Lower lobe of right lung (tissue), 2 donors: ENCODE results near the gene GTSE1. TPM values are rescaled to one million over a fixed set of nuclear protein-coding genes. Genes with fewer than 3 reads are reported as not detected.

Experiments
- ATAC-seq, 2 donors: fragments of 200-7000 bp; cut with Tn5 transposase; one replicate each; pipeline ENCODE4 v1.9.1; 2020 to 2022; ENCODE audit warnings: mild to moderate bottlenecking in 2 of 2, moderate library complexity in 2 of 2
- DNase-seq: peaks from one replicate; pipeline ENCODE4 v3.0.0-alpha.2; 2020
- H3K27ac ChIP-seq: fragments of 200-600 bp; one replicate; pipeline ENCODE4 v1.8.0; 2022
- H3K27me3 ChIP-seq: fragments of 200-600 bp; one replicate; pipeline ENCODE4 v1.8.0; 2022; ENCODE audit warnings: low read depth
- H3K36me3 ChIP-seq: fragments of 200-600 bp; one replicate; pipeline ENCODE4 v1.8.0; 2022; ENCODE audit warnings: mild to moderate bottlenecking
- H3K4me1 ChIP-seq: fragments of 200-600 bp; one replicate; pipeline ENCODE4 v1.8.0; 2022
- H3K4me3 ChIP-seq: fragments of 200-600 bp; one replicate; pipeline ENCODE4 v1.8.0; 2022; ENCODE audit warnings: mild to moderate bottlenecking
- H3K9me3 ChIP-seq: fragments of 200-600 bp; one replicate; pipeline ENCODE4 v1.8.0; 2022
- CTCF ChIP-seq: fragments of 200-600 bp; IDR thresholded peaks from one replicate; pipeline ENCODE4 v1.8.0; 2022; ENCODE audit warnings: antibody characterized with exemption, mild to moderate bottlenecking
- intact Hi-C: fragments of 100-400 bp; cut with DNase I; formaldehyde crosslinking; loops from one replicate; pipeline ENCODE4 v1.11.0; 2022
- total RNA-seq: library from RNA; stranded (reverse); fragmentation: NEBNext Ultra II Directional; extraction: Animal tissue kit (Norgen Biotek cat#: 25700); gene quantifications from one replicate; pipeline ENCODE4 v1.2.1, GENCODE V29; 2021
- donor health status: DM: no; HTN: yes; CAD: no; lungs with severe emphysema.

GTSE1 gene
- total RNA-seq, 1 donor from 2014 or later, result 1.4 TPM

DNA sequence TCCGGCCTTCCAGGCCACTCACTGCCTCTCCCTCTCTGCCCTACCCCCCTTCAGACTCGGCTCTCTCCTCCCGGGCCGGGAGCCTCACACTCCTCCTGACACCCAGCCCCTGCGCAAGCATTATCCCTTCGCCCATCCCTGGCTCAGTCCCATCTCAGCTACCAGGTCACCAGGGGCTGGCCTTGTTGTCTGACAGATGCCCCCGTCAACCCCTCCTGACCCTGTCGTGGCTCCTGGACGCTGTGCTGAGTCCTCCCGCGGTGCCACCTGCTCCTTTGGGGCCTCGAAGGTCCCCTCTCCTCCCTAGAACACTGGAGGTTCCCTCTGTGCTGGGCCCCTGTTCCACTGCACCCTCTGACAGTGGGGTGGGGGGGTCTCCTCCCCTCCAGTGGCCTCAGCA is 71.8 kb downstream of the GTSE1 start:
- TF ChIP-seq CTCF, result no peak
- ATAC-seq (no peak), DNase-seq (peak; percentile 36)
- Histone ChIP-seq H3K4me3 (no peak overlapping the region), H3K4me1 (no peaks in the 10 kb centered on the region), H3K36me3 (peaks cover 24% of the 10 kb centered on the region), H3K27ac (no peak overlapping the region), H3K9me3 (no peaks in the 10 kb centered on the region), H3K27me3 (peaks cover 16% of the 10 kb centered on the region)
- intact Hi-C loops, result loop anchor here (10.0 kb wide), 1 partner anchor 176 kb away; no protein-coding TSS in a partner anchor

- Histone ChIP-seq H3K4me3 (no peak overlapping the region), H3K4me1 (peaks cover 4% of the 10 kb centered on the region), H3K36me3 (peaks cover 17% of the 10 kb centered on the region), H3K9me3 (no peaks in the 10 kb centered on the region), H3K27ac (no peak overlapping the region), H3K27me3 (peaks cover 16% of the 10 kb centered on the region)
- ATAC-seq, result no peak
- intact Hi-C loops, result loop anchor here (10.0 kb wide), 1 partner anchor 176 kb away; no protein-coding TSS in a partner anchor
- no peak for TF ChIP-seq CTCF
- no peak for DNase-seq
Observed at GRCh38 chr22:46368871-46369715, 72.4 kb downstream of the GTSE1 start.

- TF ChIP-seq CTCF, result no peak
- no peaks in the 10 kb centered on the region for H3K9me3 ChIP-seq
- H3K27ac ChIP-seq, result no peak overlapping the region
- H3K4me3 ChIP-seq, result no peak overlapping the region
- peaks cover 18% of the 10 kb centered on the region for H3K27me3 ChIP-seq
- peaks cover 9% of the 10 kb centered on the region for H3K36me3 ChIP-seq
- no peak for DNase-seq
- no peak for ATAC-seq
- H3K4me1 ChIP-seq, result peaks cover 12% of the 10 kb centered on the region
- intact Hi-C loops, result loop anchor here (10.0 kb wide), 1 partner anchor 175 kb away; no protein-coding TSS in a partner anchor
Observed at GRCh38 chr22:46369716-46370583, 73.3 kb downstream of the GTSE1 start.

GRCh38 chr22:46370584-46371291 is 74.1 kb downstream of the GTSE1 start:
- TF ChIP-seq CTCF, result no peak
- H3K9me3 ChIP-seq, result peaks cover 2% of the 10 kb centered on the region
- no peak overlapping the region for H3K27ac ChIP-seq
- peaks cover 14% of the 10 kb centered on the region for H3K4me1 ChIP-seq
- DNase-seq (no peak), ATAC-seq (no peak)
- no peak overlapping the region for H3K4me3 ChIP-seq
- peaks cover 3% of the 10 kb centered on the region for H3K36me3 ChIP-seq
- intact Hi-C loops, result no loop called here
- peaks cover 16% of the 10 kb centered on the region for H3K27me3 ChIP-seq

DNA sequence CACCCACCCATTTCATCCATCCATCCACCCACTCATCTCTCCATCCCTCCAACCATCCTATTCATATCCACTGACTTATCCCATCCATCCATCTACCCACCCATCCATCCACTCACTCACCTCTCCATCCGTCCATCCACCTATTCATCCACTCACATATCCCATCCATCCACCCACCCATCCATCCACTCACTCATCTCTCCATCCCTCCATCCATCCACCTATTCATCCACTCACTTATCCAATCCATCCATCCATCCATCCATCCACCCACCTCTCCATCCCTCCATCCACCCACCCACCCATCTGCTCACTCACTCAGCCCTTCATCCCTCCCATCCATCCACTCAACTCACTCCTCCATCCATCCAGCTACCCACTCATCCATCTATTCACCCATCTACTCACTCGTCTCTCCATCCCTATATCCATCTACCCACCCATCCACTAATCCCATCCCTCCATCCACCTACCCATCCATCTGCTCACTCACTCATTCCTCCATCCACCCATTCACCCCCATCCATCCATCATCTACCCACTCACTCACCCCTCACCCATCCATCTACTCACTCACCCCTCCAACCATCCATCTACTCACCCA is 75.1 kb downstream of the GTSE1 start:
- ATAC-seq (no peak), DNase-seq (no peak)
- Histone ChIP-seq H3K4me1 (peaks cover 19% of the 10 kb centered on the region), H3K27ac (no peak overlapping the region), H3K9me3 (peaks cover 4% of the 10 kb centered on the region), H3K36me3 (peaks cover under 1% of the 10 kb centered on the region), H3K4me3 (no peak overlapping the region), H3K27me3 (peaks cover 16% of the 10 kb centered on the region)
- TF ChIP-seq CTCF, result no peak
- intact Hi-C loops, result no loop called here
